HG03442 (cell line): Measurements from ENCODE around the gene ADPRHL1.
"Not testable (repeated sequence)": the region's sequence is repeated elsewhere in the genome, so short reads cannot be mapped to it uniquely, and the experiment has no call there.

Experiments
- ATAC-seq: cut with Tn5 transposase; IDR thresholded peaks from one replicate; pipeline ENCODE4 v1.9.1; 2021; ENCODE audit warnings: mild to moderate bottlenecking, moderate library complexity; ENCODE audit not compliant: unreplicated experiment

The ADPRHL1 gene

DNA sequence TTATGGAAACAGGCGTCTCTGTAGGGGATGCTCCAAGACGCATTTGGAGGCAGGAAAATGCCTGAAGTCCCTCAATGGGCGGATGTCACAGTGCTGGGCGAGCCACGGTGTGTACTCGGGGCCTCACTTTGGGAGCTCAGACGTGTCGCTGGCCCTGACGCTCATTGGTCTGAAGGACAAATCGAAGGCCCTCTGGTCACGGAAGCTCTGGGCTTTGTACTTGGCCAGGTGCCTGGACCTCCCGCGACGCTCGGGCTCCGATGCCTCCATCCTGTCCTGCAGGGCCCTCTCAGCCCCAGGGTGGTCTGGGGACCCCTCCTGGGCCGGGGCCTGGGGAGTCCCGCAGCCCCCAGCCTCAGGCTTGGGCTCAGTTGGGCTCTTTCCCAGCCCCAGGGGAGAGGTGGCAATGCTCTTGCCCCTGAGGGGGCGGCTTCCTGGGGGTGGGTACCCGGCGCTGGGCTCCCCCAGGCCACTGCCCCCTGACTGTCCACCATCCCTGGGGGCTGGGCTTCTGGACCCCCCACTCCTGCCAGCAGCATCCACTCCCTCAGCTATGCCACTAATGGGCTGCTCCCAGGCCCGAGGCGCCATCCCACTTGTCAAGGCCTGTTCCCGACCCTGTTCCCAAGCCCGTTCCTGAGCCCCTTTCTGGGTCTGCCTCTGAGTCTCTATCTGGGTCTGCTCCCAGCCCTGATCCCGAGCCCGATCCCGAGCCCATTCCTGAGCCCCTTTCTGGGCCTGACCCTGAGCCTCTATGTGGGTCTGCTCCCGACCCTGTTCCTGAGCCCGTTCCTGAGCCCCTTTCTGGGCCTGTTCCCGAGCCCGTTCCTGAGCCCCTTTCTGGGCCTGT, 49.8 kb downstream of the ADPRHL1 start:
- ATAC-seq, result no peak

DNA sequence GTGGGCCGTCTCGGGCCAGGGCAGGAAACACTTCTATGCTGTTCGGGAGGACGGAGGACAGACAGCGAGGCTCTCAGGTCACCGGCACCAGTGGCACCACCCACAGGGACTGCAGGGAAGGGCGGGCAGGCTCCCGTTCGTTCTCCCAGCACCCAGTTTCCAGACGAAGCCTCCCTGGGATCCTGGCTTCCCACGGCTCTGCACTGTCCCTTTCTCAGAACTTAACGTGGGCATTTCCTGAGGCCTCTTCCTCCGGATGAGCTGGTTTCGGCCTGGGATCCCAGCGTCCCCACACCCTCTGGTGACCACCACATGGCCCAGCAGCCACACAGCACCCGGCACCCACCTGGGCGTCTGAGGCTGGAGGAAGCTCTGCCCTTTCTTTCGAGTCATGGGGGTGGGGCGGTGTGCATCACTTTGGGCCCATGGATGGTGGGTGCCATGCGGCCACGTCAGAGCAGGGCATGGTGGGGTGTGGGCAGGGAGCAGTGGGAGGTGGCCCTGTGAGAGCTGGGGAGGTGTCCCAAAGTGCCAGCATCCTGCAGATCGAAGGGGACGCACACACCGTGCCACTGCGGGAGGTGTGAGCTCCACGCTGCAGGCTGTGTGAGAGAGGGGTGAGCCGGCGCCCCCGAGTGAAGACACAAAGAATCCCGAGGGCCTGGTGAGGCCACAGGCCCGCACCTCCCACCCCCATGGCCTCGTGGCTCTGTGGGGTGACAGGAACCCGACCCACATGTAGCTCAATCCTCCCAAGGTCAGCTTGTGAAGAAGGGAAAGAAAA, 50.6 kb downstream of the ADPRHL1 start:
- ATAC-seq, result no peak

DNA sequence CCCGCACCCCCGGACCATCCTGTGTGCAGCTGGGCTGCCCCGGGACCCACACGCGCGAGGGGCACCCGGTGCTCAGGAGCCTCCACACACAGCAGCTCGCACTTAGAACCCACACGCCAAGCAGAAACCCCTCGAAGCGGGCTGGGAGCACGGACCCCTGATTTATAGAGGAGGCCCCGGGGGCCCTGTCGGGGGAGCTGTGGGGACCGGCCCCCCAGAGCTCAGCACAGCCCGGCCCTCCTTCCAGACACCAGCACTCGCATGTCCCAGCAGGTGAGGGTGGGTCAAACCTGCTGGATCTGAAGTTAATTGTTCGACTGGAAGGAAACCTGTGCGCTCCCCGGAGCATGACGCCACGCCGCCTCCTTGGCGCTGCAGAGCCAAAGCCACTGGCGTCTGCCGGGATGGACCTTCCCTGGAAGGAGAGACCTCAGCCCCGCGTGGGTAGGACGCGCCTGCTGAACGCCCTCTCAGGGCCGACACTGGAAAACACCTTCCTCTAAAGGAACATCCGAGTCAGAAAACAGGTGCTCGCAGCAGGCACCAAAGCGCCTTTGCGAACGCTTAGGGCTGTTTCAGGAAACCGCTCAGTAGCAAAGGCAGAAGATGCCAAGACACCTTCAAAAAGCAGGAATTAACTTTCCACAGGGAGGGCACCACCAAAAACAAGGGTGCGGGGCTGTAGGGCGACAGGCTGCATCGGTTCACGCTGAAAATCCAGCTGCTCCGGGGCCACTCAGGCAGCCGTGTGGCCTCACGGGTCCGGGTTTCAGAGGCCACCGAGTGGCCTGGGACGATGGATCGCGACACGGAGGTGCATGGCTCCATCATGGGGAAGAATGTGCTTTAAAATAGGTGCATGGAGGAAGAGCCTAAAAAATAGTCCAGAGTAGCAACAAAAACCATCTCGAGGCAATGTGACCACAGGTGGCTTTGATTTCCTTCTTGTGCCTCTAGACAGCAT, 51.6 kb downstream of the ADPRHL1 start:
- ATAC-seq, result no peak

DNA sequence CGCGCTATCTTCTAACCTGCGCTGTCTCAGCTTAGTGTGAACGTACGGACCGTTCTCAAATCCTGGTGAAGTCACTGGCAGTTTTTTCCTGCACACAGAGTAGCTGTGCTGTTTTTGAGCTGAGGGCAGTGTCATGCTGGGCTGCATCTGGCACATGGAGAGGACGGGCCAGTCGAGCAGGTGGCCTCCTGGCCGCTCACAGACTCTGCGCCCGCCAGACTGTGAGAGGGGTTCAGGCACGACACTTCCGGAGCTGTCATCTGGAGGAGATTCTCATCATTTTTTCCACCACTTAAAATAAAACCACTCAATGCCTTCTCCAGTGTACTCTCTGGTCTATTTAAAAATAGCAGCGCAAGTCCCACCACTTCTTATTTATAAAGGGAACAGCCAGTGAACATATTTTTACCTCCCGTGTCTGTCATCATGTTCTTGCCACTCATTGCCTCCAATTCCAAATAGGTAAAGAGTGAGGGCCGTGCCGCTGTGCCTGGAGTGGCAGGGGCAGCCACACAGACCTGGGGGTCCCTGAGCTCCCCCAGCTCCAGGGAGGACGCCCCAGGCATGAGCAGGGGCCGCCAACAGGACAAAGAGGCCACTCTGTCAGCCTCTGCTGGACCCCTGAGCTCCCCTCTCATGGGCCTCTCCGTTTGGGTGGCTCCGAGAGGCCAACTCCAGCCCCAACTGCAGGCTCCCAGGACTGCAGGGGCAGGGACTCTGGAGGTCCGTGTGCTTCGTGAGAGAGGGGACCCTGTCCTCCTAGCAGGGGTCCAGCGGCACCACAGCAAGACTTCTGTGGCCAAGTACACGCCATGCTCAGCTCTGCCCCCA, 52.5 kb downstream of the ADPRHL1 start:
- no peak for ATAC-seq

DNA sequence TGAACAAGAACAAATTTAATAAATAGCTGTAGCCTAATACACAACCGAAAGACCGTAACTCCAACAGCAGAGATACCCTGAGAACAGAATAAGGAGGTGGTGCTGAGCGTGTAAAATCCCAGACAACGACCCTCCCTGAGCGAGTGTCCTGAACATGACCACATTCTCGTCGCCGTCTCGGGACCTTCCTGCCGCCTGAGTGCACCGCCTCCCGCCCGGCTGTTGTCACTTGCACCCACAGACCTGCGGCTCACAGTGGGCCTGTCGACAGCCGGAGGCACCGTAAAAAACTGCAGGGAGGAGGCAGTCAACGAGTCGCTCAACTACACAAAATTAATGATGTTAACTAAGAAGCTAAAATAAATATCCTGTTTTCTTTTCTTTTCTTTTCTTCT, 53.5 kb downstream of the ADPRHL1 start:
- no peak for ATAC-seq

DNA sequence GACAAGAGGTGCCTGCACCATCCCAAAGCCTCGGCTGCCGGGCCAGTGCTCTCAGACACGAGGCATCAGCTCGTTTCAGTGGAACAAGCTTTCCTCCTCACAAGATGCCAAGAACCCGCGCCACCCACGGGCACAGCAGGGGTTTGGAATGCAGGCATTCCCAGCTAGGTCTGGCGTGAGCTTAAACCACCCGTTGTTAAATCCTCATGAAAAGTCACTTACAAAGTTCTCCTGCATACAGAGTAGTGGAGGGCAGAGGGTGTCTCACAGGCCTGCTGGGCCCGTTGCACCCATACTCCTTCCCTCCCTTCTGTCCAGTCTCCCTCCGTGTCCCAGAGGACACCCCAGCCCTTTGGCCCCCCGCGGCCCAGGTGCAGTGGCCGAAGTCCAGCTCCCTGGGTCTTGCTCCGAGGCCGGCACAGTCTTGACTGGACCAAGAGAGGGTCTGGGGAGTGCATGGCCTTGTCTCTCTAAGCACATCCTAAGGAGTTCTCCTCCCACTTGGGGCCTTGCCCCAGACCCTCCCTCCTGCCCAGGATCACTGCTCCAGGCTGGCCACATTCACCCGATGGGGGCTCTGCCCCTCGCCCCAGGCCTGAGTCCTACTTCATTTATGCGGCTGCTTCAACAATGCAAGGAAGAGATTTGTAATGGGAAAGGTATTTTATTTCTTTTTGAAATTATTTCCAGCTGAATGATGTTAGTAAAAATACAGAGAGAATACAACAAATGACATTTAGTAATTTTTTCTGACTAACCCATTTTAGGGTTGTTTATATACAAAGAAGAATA, 54.1 kb downstream of the ADPRHL1 start:
- no peak for ATAC-seq

DNA sequence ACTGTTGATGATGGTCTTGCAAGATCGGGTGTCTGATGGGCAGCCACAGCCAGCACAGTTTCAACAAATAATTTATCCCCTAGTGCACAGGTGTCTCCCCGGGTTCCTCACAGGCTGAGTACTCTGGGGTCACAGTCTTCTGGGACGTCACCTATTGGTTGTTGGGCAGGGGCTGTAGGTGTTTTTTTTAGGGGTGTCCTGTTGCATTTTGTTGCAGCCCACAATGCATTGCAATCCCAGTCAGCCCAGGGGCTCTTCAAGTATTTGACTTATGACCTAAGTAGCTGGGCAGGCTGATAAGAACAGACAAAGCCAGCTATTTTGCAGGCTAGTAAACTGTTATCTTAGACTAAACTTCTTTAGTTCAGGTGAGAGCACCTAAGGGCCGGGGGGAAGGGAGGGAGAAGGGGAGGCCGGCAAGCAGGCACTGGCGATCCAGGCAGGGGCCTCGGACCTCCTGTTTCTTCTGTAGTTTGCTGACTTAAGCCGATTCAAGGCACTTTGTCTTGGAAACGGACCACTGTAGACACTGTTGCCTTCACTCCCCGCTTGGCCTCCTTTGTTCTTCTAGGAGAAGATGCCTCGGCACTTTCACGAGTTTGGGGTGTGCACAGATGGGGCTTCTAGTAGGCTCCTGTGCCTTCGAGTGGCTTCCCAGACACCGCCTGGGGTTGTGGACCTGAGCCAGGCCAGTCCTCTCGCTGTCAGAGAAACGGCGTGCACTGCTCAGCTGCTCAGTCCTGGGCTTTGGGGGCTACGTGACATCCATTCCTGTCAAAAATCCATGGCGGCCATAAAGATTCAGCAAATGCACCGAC, 55.5 kb downstream of the ADPRHL1 start:
- ATAC-seq, result no peak

DNA sequence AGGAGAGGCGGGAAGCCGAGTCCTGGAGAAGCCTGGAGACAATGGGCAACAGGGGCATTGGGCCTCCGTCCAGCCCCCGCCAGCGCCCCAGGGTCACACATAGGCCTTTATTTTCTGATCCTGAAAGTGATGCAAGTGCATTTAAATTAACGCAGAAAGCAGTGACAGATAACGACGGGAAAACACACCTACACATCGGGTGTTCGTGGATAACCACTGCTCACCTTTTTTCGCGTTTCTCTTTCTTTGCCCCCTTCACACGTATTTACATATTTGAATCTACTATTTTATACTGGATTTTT, 59.0 kb downstream of the ADPRHL1 start:
- ATAC-seq, result no peak

DNA sequence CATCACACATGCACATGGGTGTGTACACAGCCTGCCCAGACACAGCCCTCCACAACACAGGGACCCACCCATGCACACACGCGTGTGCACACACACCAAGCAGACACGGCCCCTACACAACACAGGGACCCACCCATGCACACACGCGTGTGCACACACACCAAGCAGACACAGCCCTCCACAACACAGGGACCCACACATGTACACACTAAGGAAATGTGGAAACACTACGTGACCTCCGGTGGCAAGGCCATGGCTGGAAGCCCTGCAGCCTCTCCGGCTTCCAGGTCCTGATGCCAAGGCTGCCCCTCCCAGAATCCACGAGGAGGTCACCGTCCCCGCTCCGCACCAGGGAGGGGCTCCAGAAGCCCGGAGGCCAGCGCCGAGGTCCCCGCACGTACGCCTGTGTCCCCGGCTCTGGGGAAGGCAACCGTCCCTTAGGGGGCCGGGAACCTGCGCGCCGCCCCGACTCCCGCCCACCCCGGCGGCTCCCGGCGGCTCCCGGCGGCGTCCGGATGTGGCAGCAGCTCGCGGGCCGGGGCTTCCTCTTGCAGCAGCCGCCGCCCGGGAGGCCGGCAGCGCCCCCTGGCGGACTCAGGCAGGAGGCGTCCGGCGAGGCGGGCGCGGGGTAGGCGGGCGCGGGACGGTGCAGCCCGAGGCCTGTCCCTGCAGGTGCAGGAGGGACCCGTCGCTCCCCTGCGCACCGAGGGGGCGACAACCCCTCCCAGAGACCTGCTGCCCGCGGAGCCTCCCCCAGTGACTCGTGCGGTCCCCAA, 59.5 kb downstream of the ADPRHL1 start:
- peak; percentile 93 for ATAC-seq

DNA sequence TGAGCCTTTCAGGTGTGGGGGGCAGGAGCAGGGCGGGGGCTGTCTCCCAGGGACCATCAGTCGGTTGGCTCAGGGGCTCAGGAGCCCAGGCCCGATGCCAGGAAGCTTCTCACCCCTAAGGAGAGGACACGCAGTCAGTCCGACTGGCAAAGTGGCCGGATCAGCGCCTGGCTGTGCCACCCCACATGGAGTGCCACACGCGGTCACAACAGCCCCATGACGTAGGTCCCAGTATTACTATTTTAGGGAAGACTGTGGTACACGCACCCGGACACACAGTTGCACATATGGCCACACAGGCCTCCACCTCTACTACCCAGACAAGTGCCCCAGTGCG, 60.1 kb downstream of the ADPRHL1 start:
- no peak for ATAC-seq

DNA sequence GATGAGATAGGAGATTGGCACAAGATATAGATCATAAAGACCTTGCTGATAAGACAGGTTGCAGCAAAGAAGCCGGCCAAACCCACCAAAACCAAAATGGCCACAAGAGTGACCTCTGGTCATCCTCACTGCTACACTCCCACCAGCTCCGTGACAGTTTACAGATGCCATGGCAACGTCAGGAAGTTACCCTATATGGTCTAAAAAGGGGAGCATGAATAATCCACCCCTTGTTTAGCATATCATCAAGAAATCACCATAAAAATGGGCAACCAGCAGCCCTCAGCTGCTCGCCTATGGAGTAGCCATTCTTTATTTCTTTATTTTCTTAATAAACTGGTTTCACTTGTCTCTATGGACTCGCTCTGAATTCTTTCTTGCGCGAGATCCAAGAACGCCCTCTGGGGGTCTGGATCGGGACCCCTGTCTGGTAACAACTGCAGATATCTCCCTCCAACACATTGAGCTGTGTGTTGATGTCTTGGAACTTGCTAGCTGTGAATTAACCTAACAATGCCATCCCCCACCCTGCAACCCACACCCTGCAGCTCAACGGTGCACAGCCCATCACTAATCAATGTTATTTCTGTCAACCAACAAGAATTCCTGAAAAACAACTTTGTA, 62.3 kb downstream of the ADPRHL1 start:
- ATAC-seq, result no peak

DNA sequence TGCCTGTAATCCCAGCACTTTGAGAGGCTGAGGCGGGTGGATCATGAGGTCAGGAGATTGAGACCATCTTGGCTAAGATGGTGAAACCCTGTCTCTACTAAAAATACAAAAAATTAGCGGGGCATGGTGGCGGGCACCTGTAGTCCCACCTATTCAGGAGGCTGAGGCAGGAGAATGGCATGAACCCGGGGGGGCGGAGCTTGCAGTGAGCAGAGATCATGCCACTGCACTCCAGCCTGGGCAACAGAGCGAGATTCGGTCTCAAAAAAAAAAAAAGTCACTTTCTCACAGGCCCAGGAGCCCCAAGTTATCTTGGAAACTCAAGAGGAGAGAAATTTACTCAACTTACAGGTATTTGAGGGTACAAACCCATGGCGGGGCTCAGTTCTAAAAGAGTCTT, 63.7 kb downstream of the ADPRHL1 start:
- ATAC-seq, result not testable (repeated sequence)

DNA sequence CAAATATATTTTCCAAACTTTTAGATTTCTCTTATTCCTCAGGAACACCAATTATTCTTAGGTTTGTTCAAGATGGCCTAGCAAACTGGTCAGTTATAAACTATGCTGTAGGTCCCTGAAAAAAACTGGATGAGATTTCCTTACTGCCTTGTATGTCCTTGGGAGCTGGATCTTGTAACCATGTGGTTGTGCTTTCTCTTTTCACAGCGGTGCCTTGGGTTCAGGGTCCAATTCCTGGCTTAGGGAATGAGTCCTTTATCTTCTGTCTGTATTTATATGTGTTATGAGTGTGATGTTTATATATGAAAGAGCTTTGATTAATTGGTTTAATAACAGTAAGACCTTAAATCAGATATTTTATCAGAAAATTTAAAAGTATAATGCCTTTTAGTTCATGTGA, 65.9 kb downstream of the ADPRHL1 start:
- ATAC-seq, result no peak

DNA sequence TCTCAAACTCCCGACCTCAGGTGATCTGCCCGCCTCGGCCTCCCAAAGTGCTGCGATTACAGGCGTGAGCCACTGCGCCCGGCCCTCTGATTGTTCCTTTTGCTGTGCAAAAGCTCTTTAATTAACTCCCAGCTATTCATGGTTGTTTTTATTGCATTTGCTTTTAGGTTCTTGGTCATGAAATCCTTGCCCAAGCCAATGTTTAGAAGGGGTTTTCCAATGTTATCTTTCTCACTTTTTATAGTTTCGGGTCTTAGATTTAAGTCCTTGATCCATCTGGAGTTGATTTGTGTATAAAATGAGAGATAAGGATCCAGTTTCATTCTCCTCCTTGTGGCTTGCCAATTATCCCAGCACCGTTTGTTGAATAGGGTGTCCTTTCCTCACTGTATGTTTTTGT, 70.2 kb downstream of the ADPRHL1 start:
- ATAC-seq, result no peak

DNA sequence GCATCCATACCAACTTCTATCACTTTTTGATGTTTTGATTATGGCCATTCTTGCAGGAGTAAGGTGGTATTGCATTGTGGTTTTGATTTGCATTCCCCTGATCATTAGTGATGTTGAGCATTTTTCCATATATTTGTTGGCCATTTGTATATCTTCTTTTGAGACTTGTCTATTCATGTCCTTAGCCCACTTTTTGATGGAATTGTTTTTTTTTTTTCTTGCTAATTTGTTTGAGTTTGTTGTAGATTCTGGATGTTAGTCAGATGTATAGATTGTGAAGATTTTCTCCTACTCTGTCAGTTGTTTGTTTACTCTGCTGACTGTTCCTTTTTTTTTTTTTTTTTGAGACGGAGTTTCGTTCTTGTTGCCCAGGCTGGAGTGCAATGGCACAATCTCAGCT, 70.7 kb downstream of the ADPRHL1 start:
- not testable (repeated sequence) for ATAC-seq

DNA sequence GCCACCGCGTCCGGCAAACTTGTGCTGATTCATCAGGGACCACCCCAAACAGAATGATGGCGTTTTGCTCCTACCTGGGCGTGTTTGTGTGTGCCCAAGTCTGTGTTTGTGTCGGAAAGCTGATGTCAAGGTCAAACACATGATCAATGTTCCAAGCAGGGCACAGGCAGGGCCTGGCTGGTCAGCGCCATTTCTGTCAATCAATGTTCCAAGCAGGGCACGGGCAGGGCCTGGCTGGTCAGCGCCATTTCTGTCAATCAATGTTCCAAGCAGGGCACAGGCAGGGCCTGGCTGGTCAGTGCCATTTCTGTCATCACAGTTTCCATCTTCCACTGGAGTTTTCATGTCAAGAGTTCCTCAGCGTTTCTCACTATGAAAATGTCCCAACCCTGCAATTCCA, 74.5 kb downstream of the ADPRHL1 start:
- no peak for ATAC-seq

DNA sequence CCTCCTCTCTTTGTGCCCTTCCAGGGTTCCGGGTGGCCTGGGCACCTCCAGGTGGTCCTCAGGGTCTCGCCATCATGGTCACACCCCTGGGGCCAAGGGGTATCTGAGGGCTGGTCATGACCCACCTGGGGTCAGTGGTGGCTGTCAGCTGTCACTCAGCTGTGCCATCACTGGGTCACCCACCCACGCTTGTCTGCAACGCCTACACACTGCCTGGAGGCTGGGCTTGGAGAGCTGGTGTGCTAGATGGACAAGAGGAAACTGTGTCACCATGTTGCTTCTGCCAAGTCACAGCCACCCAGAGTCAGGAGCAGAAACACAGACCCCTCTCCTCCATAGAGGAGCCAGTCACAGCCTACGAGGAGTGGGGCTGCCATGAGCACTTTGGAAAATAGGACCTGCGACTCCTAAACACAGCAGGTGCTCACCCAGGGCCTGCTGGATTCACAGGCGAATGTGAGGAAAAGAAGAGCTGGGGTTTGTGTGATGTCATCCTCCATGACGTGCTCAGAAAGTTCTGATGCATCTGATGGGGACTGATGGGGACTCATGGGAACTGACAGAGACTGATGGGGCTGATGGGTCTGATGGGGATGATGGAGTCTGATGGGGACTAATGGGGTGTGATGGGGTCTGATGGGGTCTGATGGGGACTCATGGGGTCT, 78.6 kb downstream of the ADPRHL1 start:
- ATAC-seq, result no peak
